ENCODE results near the gene JPH4.

Gene JPH4

DNA sequence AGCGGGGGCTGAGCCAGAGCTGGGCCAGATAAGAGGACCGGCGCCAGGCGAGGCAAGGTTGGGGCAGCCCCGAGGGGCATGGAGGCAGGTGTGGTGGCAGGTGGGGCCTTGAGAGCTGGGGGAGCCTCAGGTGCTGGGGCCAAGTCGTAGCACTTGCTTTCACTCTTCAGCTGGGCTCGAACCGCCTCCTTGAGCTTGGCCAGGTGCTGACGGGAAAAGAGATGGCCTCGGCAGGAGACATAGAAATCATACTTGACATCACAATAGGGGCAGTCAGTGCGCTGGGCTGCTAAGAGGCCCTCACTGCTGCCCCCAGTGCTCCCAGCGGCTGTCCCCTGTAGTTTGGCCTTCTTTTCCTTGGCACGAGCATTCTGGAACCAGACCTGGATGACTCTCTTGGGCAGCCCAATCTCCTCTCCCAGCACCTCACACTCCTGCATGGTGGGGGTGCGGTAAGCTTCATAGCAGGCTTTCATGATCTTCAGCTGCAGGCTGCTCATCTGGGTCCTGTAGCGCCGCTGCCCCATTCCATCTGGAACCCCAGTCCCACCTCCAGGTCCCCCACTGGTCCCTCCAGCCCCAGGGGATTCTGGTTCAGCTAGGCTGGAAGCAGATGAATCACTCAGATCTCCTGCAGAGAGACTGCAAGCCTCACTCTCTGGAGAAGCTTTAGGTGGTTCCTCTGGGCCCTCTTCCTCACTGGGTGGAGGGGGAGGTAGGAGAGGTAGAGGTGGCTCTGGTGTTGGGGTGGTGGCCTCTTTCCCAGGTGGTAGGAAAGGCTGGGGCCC is 55.2 kb downstream of the JPH4 start:
- no peaks in the 10 kb centered on the region for H4K20me1 ChIP-seq (ENCODE audit: control insufficient read depth, insufficient read depth, low read depth, low read length)
- no peaks in the 10 kb centered on the region for H3K9me3 ChIP-seq (ENCODE audit: control insufficient read depth, insufficient read depth, low read length)
- no peaks in the 10 kb centered on the region for H3K79me2 ChIP-seq (ENCODE audit: control insufficient read depth, low read length)
- H3K4me2 ChIP-seq (ENCODE audit: low read length) = no peak overlapping the region
- no peaks in the 10 kb centered on the region for H3K27me3 ChIP-seq (ENCODE audit: control insufficient read depth, low read length)
- H3K27ac ChIP-seq (ENCODE audit: low read depth, low read length) = no peak overlapping the region
- H3K36me3 ChIP-seq (ENCODE audit: control insufficient read depth, low read length) = no peaks in the 10 kb centered on the region
- H3K9me2 ChIP-seq (replicated peaks; ENCODE audit: control insufficient read depth, low read length) = no peaks in the 10 kb centered on the region
- no peaks in the 10 kb centered on the region for H3F3A ChIP-seq (ENCODE audit: control insufficient read depth, insufficient read depth)
- H3K4me1 ChIP-seq (ENCODE audit: control insufficient read depth, low read length) = no peaks in the 10 kb centered on the region
- TF ChIP-seq EZH2phosphoT487 (IDR thresholded peaks at IDR 0.05; ENCODE audit: borderline replicate concordance, low read length) = no peak
- TF ChIP-seq, protein P1, sequence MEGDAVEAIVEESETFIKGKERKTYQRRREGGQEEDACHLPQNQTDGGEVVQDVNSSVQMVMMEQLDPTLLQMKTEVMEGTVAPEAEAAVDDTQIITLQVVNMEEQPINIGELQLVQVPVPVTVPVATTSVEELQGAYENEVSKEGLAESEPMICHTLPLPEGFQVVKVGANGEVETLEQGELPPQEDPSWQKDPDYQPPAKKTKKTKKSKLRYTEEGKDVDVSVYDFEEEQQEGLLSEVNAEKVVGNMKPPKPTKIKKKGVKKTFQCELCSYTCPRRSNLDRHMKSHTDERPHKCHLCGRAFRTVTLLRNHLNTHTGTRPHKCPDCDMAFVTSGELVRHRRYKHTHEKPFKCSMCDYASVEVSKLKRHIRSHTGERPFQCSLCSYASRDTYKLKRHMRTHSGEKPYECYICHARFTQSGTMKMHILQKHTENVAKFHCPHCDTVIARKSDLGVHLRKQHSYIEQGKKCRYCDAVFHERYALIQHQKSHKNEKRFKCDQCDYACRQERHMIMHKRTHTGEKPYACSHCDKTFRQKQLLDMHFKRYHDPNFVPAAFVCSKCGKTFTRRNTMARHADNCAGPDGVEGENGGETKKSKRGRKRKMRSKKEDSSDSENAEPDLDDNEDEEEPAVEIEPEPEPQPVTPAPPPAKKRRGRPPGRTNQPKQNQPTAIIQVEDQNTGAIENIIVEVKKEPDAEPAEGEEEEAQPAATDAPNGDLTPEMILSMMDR (IDR thresholded peaks at IDR 0.05; ENCODE audit: low read depth, low read length, poor library complexity, severe bottlenecking) = no peak
- no peak overlapping the region for H3K4me3 ChIP-seq (ENCODE audit: low read length)

DNA sequence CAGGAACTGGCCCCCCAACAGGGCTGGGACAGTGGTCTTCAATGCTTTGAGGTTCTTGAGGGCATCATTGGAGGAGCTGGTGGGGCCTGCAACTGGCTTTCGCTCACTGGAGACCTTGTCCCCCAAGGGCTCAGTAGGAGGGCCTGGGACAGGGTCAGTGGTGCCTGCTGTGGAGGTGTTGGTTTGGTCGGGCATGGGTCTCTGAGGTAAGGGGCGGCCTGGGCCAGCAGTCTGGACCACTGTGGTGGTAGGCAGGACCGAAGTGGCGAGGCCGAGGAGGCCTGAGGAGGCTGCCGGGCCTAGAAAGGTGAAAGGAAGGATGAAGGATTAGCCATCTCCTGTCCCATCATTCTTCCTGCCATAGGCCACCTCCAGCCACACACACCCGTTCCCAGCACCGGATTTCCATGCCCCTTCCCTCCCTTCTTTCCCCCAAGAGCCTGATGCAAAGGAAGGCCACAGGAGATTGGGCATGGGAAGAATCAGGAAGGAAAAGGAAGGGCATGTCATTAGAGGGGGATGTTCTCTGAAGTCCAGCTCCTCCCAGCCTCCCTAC is 55.9 kb downstream of the JPH4 start:
- H3K27ac ChIP-seq (ENCODE audit: low read depth, low read length) = no peak overlapping the region
- no peaks in the 10 kb centered on the region for H4K20me1 ChIP-seq (ENCODE audit: control insufficient read depth, insufficient read depth, low read depth, low read length)
- TF ChIP-seq EZH2phosphoT487 (IDR thresholded peaks at IDR 0.05; ENCODE audit: borderline replicate concordance, low read length) = no peak
- TF ChIP-seq, protein P1 (IDR thresholded peaks at IDR 0.05; ENCODE audit: low read depth, low read length, poor library complexity, severe bottlenecking) = no peak
- H3K4me1 ChIP-seq (ENCODE audit: control insufficient read depth, low read length) = no peaks in the 10 kb centered on the region
- H3K4me2 ChIP-seq (ENCODE audit: low read length) = no peak overlapping the region
- no peaks in the 10 kb centered on the region for H3K9me2 ChIP-seq (replicated peaks; ENCODE audit: control insufficient read depth, low read length)
- H3K9me3 ChIP-seq (ENCODE audit: control insufficient read depth, insufficient read depth, low read length) = no peaks in the 10 kb centered on the region
- no peaks in the 10 kb centered on the region for H3K36me3 ChIP-seq (ENCODE audit: control insufficient read depth, low read length)
- no peaks in the 10 kb centered on the region for H3K79me2 ChIP-seq (ENCODE audit: control insufficient read depth, low read length)
- no peaks in the 10 kb centered on the region for H3K27me3 ChIP-seq (ENCODE audit: control insufficient read depth, low read length)
- H3F3A ChIP-seq (ENCODE audit: control insufficient read depth, insufficient read depth) = no peaks in the 10 kb centered on the region
- H3K4me3 ChIP-seq (ENCODE audit: low read length) = no peak overlapping the region

- Histone ChIP-seq H3F3A (ENCODE audit: control insufficient read depth, insufficient read depth) (no peaks in the 10 kb centered on the region), H3K27me3 (ENCODE audit: control insufficient read depth, low read length) (no peaks in the 10 kb centered on the region), H4K20me1 (ENCODE audit: control insufficient read depth, insufficient read depth, low read depth, low read length) (no peaks in the 10 kb centered on the region), H3K79me2 (ENCODE audit: control insufficient read depth, low read length) (no peaks in the 10 kb centered on the region), H3K9me2 (replicated peaks; ENCODE audit: control insufficient read depth, low read length) (no peaks in the 10 kb centered on the region), H3K4me1 (ENCODE audit: control insufficient read depth, low read length) (no peaks in the 10 kb centered on the region), H3K4me2 (ENCODE audit: low read length) (no peak overlapping the region), H3K36me3 (ENCODE audit: control insufficient read depth, low read length) (no peaks in the 10 kb centered on the region), H3K9me3 (ENCODE audit: control insufficient read depth, insufficient read depth, low read length) (no peaks in the 10 kb centered on the region), H3K27ac (ENCODE audit: low read depth, low read length) (no peak overlapping the region), H3K4me3 (ENCODE audit: low read length) (no peak overlapping the region)
- TF ChIP-seq, protein P1 (IDR thresholded peaks at IDR 0.05; ENCODE audit: low read depth, low read length, poor library complexity, severe bottlenecking) = no peak
- TF ChIP-seq EZH2phosphoT487 (IDR thresholded peaks at IDR 0.05; ENCODE audit: borderline replicate concordance, low read length) = no peak
These were observed 56.6 kb downstream of the JPH4 start for GRCh38 chr14:23521785-23522640.
